Activated naive CD8-positive, alpha-beta T cell treated with anti-CD3 and anti-CD28 coated beads, Interleukin-2, amount 50 U/mL, for 24 hours (primary cell): ENCODE measurements around the gene PARVB.

ENCODE experiments used
- ATAC-seq: fragments of 150-1000 bp; cut with Tn5 transposase; one replicate; pipeline ENCODE4 v1.10.0; 2021
- DNase-seq: peaks from one replicate; pipeline ENCODE4 v3.0.0; 2021
- H3K27ac Mint-ChIP-seq: one replicate; pipeline ENCODE4 v1.8.0; 2021; ENCODE audit warnings: mild to moderate bottlenecking, mixed read lengths
- H3K27me3 Mint-ChIP-seq: one replicate; pipeline ENCODE4 v1.8.0; 2021; ENCODE audit warnings: mixed read lengths
- H3K36me3 Mint-ChIP-seq: one replicate; pipeline ENCODE4 v1.8.0; 2021; ENCODE audit warnings: low read depth, mixed read lengths
- H3K4me1 Mint-ChIP-seq: one replicate; pipeline ENCODE4 v1.8.0; 2021; ENCODE audit warnings: mixed read lengths
- H3K4me3 Mint-ChIP-seq: one replicate; pipeline ENCODE4 v1.8.0; 2021; ENCODE audit warnings: mild to moderate bottlenecking, moderate library complexity, mixed read lengths
- H3K9me3 Mint-ChIP-seq: one replicate; pipeline ENCODE4 v1.8.0; 2021; ENCODE audit warnings: mixed read lengths

The PARVB gene

GRCh38 chr22:44211946-44212930, 188.1 kb downstream of the PARVB start:
- DNase-seq (no peak), ATAC-seq (no peak)
- Mint-ChIP-seq H3K27me3 (no peaks in the 10 kb centered on the region), H3K4me1 (peaks cover 7% of the 10 kb centered on the region), H3K4me3 (no peak overlapping the region), H3K36me3 (peaks cover 5% of the 10 kb centered on the region), H3K9me3 (peaks cover 17% of the 10 kb centered on the region), H3K27ac (no peak overlapping the region)

DNA sequence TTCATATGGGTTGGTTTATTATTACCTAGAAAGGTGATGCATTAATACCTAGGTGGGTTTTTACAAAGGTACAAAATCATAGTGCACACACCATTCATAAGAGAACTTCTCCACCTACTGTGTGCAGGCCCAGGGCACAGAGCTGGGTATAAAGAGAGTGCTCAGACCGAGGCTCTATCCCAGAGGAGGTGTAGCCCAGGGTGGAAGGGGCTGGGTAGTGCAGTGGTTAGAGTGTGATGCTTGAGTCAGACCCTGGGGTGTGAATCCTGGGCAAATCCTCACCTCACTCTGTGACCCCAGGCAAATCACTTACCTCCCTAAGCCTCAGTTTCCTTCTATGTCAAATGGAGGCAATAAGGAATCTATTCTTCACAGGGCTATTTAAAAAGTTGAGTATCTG, 188.8 kb downstream of the PARVB start:
- H3K4me1 Mint-ChIP-seq: peaks cover 6% of the 10 kb centered on the region
- H3K27ac Mint-ChIP-seq: no peak overlapping the region
- H3K27me3 Mint-ChIP-seq: no peaks in the 10 kb centered on the region
- ATAC-seq: no peak
- H3K4me3 Mint-ChIP-seq: no peak overlapping the region
- no peak for DNase-seq
- peaks cover 17% of the 10 kb centered on the region for H3K9me3 Mint-ChIP-seq
- H3K36me3 Mint-ChIP-seq: peaks cover 5% of the 10 kb centered on the region

DNA sequence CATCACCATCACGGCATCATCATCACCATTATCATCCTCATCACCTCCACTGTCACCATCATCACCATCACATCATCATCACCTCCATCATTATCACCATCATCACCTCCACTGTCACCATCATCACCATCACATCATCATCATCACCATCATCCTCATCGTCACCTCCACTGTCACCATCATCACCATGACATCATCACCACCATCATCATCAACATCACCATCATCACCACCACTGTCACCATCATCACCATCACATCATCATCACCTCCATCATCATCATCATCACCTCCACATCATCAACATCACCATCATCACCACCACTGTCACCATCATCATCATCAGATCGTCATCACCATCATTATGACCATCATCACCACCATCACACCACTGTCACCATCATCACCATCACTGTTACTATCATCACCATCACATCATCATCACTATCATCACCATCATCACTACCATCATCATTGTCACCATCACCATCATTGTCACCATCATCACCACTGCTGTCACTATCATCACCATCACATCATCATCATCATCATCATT, 189.5 kb downstream of the PARVB start:
- ATAC-seq (no peak), DNase-seq (no peak)
- H3K36me3 Mint-ChIP-seq: peaks cover 5% of the 10 kb centered on the region
- peaks cover 4% of the 10 kb centered on the region for H3K4me1 Mint-ChIP-seq
- no peaks in the 10 kb centered on the region for H3K27me3 Mint-ChIP-seq
- peaks cover 17% of the 10 kb centered on the region for H3K9me3 Mint-ChIP-seq
- H3K4me3 Mint-ChIP-seq: no peak overlapping the region
- H3K27ac Mint-ChIP-seq: no peak overlapping the region

- ATAC-seq: no peak
- DNase-seq: no peak
Measured at GRCh38 chr22:44214187-44214586, 190.1 kb downstream of the PARVB start.

DNA sequence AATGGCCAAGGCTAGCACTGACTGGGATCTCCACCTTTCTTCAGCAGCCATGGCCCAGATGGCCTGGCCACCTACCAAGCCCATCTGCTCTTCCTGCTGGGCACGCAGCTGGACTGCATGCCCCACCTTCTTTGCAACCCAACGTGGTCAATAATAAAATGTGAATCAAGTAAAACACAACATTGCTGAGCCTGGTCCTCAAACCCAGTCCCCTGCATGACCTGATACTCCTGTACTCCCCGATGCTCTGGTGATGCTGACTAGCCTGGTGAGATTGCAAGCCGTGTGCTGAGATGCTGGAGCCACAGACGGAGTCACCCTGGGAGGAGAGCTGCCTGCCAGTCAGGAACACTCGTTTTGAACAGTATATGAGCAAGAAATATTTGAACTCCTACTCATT, 190.7 kb downstream of the PARVB start:
- Mint-ChIP-seq H3K4me3 (no peak overlapping the region), H3K27me3 (no peaks in the 10 kb centered on the region), H3K27ac (no peak overlapping the region), H3K9me3 (peaks cover 8% of the 10 kb centered on the region), H3K4me1 (no peaks in the 10 kb centered on the region), H3K36me3 (peaks cover 2% of the 10 kb centered on the region)
- no peak for DNase-seq
- no peak for ATAC-seq

More at GRCh38 chr22:44214187-44214586, 190.1 kb downstream of the PARVB start:
- H3K27me3 Mint-ChIP-seq: no peaks in the 10 kb centered on the region
- H3K9me3 Mint-ChIP-seq: peaks cover 13% of the 10 kb centered on the region
- H3K36me3 Mint-ChIP-seq: peaks cover 5% of the 10 kb centered on the region
- no peaks in the 10 kb centered on the region for H3K4me1 Mint-ChIP-seq
- no peak overlapping the region for H3K27ac Mint-ChIP-seq
- no peak overlapping the region for H3K4me3 Mint-ChIP-seq

- H3K9me3 Mint-ChIP-seq: peaks cover 3% of the 10 kb centered on the region
- no peak overlapping the region for H3K4me3 Mint-ChIP-seq
- ATAC-seq: no peak
- no peaks in the 10 kb centered on the region for H3K27me3 Mint-ChIP-seq
- no peak overlapping the region for H3K27ac Mint-ChIP-seq
- no peaks in the 10 kb centered on the region for H3K36me3 Mint-ChIP-seq
- no peak for DNase-seq
- H3K4me1 Mint-ChIP-seq: no peaks in the 10 kb centered on the region
Measured at GRCh38 chr22:44215287-44215686, 191.2 kb downstream of the PARVB start.

- Mint-ChIP-seq H3K4me1 (no peaks in the 10 kb centered on the region), H3K27me3 (no peaks in the 10 kb centered on the region), H3K36me3 (no peaks in the 10 kb centered on the region), H3K27ac (no peak overlapping the region), H3K4me3 (no peak overlapping the region), H3K9me3 (no peaks in the 10 kb centered on the region)
- ATAC-seq (no peak), DNase-seq (no peak)
Measured at GRCh38 chr22:44217346-44217745, 193.2 kb downstream of the PARVB start.

DNA sequence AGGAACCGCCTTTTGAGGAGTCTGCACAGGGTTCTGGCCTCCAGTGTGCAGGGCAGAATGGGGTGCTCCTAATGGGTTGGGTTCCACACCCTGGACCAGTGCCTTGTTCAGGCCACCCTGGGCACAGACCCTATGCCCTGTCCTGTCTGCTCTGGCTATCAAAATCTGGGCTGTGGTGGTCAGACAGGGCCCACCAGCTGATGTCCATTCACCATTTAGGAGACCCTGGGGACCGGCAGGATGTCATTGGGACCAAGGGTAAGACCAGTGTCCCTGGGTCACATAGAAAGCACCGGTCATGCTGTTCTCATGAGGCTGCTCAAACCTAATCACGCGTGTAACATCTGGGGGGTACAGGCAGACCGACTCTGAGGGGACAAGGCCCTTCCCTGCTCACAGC, 194.0 kb downstream of the PARVB start:
- no peak for ATAC-seq

DNA sequence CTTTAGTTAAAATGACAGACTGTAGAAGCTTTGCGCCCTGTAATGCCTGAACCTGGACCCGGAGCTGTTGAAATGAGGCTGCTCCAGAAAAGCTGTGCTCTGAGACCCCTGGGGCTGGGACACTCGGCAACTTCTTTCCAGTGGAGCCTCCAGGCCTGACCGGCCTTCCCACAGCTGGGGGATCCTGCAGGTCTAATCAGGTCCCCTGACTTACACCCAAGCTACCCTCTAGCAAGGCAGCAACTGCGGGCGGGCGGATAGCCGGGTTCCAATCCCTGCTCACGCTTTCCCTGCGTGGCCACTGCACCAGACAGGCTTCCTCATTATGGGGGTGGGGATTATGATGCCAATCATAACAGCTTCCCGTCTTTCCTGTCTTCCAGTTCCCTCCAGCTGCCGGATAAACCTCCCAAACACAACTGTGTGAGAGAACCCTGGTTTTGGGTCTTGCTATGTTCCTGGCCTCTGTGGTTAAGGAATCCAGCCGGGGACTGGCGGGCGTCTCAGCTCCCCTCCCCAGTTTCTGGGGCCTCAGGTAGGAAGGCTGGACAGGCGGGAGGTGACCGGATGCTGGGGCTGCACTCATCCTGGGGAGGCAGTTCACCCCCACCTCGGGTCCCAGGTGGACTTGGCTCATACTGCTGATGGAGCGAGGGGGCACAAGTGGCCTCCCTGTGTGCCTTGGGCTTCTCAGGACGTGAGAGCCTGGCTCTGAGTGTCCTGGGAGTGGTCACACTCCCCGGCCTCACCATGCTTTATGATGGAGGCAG, 195.2 kb downstream of the PARVB start:
- Mint-ChIP-seq H3K4me3 (no peak overlapping the region), H3K27me3 (no peaks in the 10 kb centered on the region), H3K9me3 (no peaks in the 10 kb centered on the region), H3K36me3 (no peaks in the 10 kb centered on the region), H3K4me1 (no peaks in the 10 kb centered on the region), H3K27ac (no peak overlapping the region)
- no peak for ATAC-seq
- DNase-seq: no peak

More for the DNA sequence above, 194.0 kb downstream of the PARVB start:
- H3K27me3 Mint-ChIP-seq: no peaks in the 10 kb centered on the region
- H3K4me3 Mint-ChIP-seq: no peak overlapping the region
- DNase-seq: no peak
- no peaks in the 10 kb centered on the region for H3K4me1 Mint-ChIP-seq
- no peaks in the 10 kb centered on the region for H3K36me3 Mint-ChIP-seq
- no peak overlapping the region for H3K27ac Mint-ChIP-seq
- no peaks in the 10 kb centered on the region for H3K9me3 Mint-ChIP-seq

DNA sequence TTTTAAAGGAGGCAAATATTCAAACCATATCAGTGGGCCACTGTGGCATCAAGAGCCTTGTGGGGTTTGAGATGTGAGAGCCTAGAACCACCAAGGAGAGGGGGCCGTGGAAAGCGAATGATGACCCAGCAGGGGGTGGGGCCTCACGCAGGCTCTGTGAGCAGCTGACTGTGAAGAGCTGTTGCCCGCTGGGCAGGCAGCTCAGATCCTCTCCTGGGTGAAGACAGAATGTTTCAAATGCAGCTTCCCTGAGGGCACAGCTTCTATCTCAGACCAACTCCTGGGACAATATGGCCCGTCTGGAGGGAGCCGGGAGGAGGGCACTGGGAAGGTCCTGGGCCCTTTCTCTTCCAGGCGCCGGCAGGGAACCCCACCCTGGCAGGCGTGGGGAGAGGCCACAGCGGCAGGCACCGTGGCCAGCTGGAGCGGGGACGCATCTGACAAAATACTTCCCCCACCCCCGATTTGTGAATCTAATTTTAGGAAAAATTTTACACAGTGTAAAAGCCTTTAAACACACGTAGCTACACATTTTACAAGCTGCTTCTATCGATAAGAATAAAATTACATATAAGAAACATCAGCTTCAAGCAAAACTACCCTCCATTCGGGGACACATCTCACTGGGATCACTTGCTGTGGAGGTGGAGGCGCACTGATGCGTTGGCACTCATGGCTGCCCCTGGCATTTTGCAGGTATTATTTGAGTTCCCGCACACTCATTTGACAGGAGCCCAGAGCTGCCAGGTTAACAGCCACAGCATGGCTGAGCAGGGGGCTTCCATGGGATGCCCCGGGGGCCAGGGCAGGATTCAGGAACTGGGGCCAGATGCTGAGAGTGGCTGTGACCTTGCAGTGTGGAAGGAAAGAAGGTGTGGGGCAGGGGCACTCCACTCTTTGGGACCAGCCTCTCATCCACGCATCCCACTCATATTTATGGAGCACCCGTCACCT, 196.9 kb downstream of the PARVB start:
- DNase-seq: no peak
- no peaks in the 10 kb centered on the region for H3K36me3 Mint-ChIP-seq
- ATAC-seq: no peak
- H3K4me1 Mint-ChIP-seq: no peaks in the 10 kb centered on the region
- H3K27ac Mint-ChIP-seq: no peak overlapping the region
- peaks cover 9% of the 10 kb centered on the region for H3K27me3 Mint-ChIP-seq
- H3K4me3 Mint-ChIP-seq: no peak overlapping the region
- H3K9me3 Mint-ChIP-seq: no peaks in the 10 kb centered on the region

DNA sequence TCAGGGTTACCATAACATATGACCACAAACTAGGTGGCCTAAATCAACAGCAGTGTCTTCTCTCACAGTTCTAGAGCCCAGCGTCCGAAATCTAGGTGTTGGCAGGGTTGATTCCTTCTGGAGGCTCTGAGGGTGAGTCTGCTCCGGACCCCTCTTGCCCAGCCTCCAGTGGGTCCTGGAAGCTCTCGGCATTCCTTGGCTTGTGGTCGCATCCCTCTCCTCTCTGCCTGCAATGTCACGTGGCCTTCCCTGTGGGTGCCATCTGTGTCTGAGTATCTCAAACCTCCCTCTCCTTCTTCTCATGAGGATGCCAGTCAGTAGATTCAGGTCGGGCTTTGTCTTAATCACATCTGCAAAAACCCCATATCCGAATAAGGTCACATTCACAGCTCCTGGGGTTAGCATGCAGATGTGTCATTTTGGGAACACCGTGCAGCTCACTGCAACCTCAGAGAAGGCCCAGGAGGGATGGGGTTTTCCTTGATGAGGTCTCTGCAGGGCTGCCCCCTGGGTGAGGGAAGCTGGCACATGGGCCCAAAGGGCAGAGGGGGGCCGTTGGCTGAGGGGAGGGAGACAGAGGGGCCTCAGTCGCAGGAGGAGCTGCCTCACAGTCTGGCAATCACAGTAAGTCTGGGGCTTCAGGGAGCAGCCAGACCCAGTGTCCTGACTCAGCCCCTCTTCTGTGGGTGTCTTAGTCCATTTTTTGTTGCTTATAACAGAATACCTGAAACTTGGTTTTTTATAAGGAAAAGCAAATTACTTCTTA, 197.8 kb downstream of the PARVB start:
- Mint-ChIP-seq H3K27me3 (peaks cover 12% of the 10 kb centered on the region), H3K36me3 (no peaks in the 10 kb centered on the region), H3K9me3 (no peaks in the 10 kb centered on the region), H3K4me1 (no peaks in the 10 kb centered on the region), H3K4me3 (no peak overlapping the region), H3K27ac (no peak overlapping the region)
- ATAC-seq (no peak), DNase-seq (no peak)
